ENCODE results near the gene ZBTB40.

GRCh38 chr1:22517956-22518355 is 66.3 kb downstream of the ZBTB40 start:
- TF ChIP-seq EP300 (IDR thresholded peaks at IDR 0.05) (no peak), CTCF (IDR thresholded peaks at IDR 0.05) (no peak)

Data from ovary (tissue), 3 donors.